ENCODE data around the gene SELENOI.

DNA sequence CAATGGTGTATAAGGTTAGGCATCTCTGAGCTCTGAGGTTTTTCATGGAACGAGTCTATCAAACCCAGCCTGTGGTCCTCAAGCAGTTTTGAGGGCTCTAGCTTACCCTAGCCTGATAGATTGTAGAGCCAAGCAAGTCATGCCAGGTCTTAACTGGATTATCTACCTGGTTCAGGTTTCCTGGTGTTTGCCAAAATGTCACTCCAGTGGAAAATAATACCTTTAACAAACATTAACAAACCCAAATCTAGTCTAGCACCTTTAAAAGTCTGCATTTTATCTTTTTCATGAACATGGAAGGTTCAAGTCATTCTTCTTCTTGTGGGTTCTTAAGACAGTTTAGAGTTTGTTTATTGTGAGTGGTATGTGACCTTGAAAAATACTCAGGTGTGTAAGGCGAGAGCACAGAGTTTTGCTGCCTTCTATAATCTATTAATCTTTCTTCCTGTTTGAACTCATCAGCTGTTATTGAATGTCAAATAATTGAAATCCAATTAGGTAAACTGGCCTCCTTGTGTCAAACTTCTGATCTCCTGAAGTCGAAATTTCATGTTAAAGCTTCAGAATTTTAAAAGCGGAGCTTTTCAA is 14.0 kb downstream of the SELENOI start:
- TF ChIP-seq POLR2A (IDR thresholded peaks at IDR 0.05; ENCODE audit: low read depth, low read length) (no peak), POLR2AphosphoS5 (IDR thresholded peaks at IDR 0.05; ENCODE audit: low read depth, low read length) (no peak), TAF1 (IDR thresholded peaks at IDR 0.05; ENCODE audit: low read depth, low read length) (no peak), PAX5 (IDR thresholded peaks at IDR 0.05; ENCODE audit: insufficient read depth, low read length, severe bottlenecking) (no peak), SPI1 (IDR thresholded peaks at IDR 0.05; ENCODE audit: low read depth, low read length) (no peak)
